BJ (cell line): ENCODE results near the gene GPANK1. TPM values are rescaled to one million over a fixed set of nuclear protein-coding genes. Genes with fewer than 3 reads are reported as not detected.
A peak's percentile ranks its signal among the peaks of the same experiment; 100 is the strongest.

ENCODE experiments used
- CTCF ChIA-PET: fragments of 350-600 bp; formaldehyde crosslinking; extraction: SDS; loops from one replicate; lab custom pipeline; 2021; ENCODE audit warnings: antibody characterized with exemption, inconsistent platforms; lab: Yijun Ruan, JAX
- POLR2A ChIA-PET: fragments of 300-600 bp; sonication (Branson Sonifier 250); formaldehyde crosslinking; extraction: SDS; loops from one replicate; lab custom pipeline; 2021; ENCODE audit warnings: antibody characterized with exemption; lab: Charles Lee
- DNase-seq: peaks from one replicate; pipeline ENCODE4 v3.0.0-alpha.2; 2011; ENCODE audit warnings: low read depth
- H3K27me3 ChIP-seq: 2 replicates; pipeline ENCODE4 v1.6.0; 2011; ENCODE audit warnings: low read length; ENCODE audit not compliant: control insufficient read depth, insufficient read depth
- H3K36me3 ChIP-seq: 2 replicates; pipeline ENCODE4 v1.5.1; 2011; ENCODE audit warnings: low read length; ENCODE audit not compliant: control insufficient read depth, insufficient read depth
- H3K4me3 ChIP-seq: 2 replicates; pipeline ENCODE4 v1.5.1; 2011; ENCODE audit warnings: low read depth, mild to moderate bottlenecking, control low read depth, low read length
- polyA plus RNA-seq: library from polyadenylated mRNA; depleted of rRNA; stranded (reverse); fragments of >200 nt; gene quantifications from 2 replicates; pipeline ENCODE4 v1.2.3, GENCODE V29; 2011
- TF ChIP-seq, protein P1 (sequence below): IDR thresholded peaks from 2 replicates; pipeline ENCODE4 v1.5.1; 2011; ENCODE audit warnings: low read depth, mild to moderate bottlenecking, control low read depth, inconsistent platforms, low read length, moderate library complexity; ENCODE audit not compliant: insufficient read depth

The GPANK1 gene
- polyA plus RNA-seq, 1 experiment = 15.0 TPM

DNA sequence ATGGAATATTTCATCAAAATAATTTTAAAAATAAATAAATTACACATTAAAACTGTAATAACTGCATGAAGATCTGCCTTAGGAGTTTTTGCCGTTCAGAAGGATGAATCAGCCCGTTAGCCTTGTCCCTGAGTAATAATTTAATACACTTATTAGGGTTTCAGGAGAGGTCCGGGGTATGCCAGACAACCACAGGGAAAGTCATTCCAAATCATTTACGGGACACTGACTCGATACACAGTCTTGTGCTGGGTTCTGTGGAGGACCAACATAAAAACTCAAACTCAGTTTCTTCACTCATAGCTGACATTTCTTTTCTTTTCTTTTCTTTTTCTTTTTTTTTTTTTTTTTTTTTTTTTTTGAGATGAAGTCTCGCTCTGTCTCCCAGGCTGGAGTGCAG, 41.1 kb upstream of the GPANK1 start:
- no peak for DNase-seq
- TF ChIP-seq, protein P1, sequence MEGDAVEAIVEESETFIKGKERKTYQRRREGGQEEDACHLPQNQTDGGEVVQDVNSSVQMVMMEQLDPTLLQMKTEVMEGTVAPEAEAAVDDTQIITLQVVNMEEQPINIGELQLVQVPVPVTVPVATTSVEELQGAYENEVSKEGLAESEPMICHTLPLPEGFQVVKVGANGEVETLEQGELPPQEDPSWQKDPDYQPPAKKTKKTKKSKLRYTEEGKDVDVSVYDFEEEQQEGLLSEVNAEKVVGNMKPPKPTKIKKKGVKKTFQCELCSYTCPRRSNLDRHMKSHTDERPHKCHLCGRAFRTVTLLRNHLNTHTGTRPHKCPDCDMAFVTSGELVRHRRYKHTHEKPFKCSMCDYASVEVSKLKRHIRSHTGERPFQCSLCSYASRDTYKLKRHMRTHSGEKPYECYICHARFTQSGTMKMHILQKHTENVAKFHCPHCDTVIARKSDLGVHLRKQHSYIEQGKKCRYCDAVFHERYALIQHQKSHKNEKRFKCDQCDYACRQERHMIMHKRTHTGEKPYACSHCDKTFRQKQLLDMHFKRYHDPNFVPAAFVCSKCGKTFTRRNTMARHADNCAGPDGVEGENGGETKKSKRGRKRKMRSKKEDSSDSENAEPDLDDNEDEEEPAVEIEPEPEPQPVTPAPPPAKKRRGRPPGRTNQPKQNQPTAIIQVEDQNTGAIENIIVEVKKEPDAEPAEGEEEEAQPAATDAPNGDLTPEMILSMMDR = no peak
- CTCF ChIA-PET = interaction anchor here (1.2 kb wide), 1 partner anchor 67 kb away, joined by 3 read pairs; no protein-coding TSS in a partner anchor
- Histone ChIP-seq H3K4me3 (no peak overlapping the region), H3K36me3 (no peaks in the 10 kb centered on the region), H3K27me3 (no peaks in the 10 kb centered on the region)
- POLR2A ChIA-PET = no interaction called here

DNA sequence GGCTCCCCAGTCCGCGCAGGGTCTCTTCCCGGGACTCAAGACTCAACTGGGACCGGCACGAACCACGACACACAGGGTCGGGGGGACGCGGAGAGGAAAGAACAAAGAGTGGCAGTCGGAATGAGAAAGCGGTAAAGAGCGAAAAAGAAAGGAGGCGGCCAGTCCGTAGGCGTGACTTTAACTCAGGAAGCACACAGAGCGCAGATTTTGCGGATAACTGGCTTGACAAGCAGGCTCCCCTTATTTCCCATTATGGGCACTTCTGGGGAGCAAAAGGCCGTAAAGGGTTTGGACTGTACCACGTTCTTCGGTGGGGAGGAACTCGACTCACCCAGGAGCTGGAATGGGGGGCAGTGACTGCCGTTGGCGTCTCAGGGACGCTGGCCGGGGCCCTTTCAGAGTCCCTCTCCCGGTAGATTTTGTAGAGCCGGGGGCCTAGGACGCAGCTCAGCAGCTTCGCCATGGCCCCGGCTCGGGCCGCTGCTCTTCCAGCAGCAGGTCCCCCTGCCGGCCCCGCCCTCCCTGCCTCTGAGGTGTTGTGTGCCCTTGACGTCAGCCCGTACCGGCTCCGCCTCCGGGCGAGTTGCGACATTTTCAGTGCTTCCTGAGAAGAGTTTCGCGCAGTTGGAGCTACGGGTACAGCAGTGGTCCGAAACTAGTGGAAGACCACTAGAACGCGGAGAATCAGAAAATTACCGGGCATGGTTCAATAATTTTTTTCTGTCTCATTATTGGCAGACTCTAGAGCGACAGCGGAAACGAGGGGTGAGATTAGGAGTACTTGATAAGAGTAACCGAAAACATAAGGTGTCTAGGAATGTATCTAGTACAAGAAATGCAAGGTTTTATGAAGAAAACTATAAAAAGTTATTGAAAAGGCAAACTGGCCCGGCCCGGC, 38.3 kb upstream of the GPANK1 start, which contains the start of gene ABHD16A:
TSS of gene ABHD16A (minus strand) at position 506 of the 898 bp plus-strand sequence. CDS start at position 463, 43 bp downstream.
- peak; percentile 93 for DNase-seq
- TF ChIP-seq, protein P1 = peak; percentile 6; the same call in 1 of the 2 replicates
- Histone ChIP-seq H3K36me3 (peaks cover 1% of the 10 kb centered on the region; the same call in 1 of the 2 replicates), H3K4me3 (peak within 1 kb of the TSS; percentile 62), H3K27me3 (no peaks in the 10 kb centered on the region)
- ChIA-PET POLR2A (interaction anchor here (0.7 kb wide), 1 partner anchor 62 kb away, joined by 4 read pairs; no protein-coding TSS in a partner anchor), CTCF (interaction anchor here (0.5 to 1.9 kb wide), 6 partner anchors 8 to 186 kb away, joined by 3 to 4 read pairs (median 3); partner anchors contain the start of gene LY6G5C)

DNA sequence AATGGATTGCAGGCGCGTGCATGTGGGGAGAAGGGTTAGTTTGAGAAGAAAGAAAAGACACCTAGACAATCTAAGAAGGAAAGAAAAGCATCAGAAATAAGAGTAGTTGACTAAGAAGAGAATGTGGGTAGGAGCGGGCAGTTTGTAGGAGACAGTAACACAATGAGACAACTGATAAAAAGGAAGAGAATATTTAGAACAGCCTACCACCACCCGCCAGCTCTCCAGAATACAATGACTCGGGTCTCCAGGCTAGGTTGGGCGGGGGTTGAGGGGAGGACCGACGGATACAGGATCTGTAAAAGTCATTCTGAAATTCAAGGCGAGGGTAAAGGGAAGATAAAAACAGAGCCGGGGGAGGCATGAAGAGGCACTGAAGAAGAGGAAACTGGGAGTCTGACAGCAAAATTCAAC, 37.6 kb upstream of the GPANK1 start:
- Histone ChIP-seq H3K27me3 (no peaks in the 10 kb centered on the region), H3K36me3 (peaks cover 1% of the 10 kb centered on the region; the same call in 1 of the 2 replicates), H3K4me3 (peak overlapping the region; percentile 62)
- TF ChIP-seq, protein P1 = no peak
- DNase-seq = no peak
- ChIA-PET CTCF (interaction anchor here (1.1 to 1.9 kb wide), 2 partner anchors 13 to 187 kb away, joined by 3 to 4 read pairs; no protein-coding TSS in a partner anchor), POLR2A (interaction anchor here (0.7 kb wide), 1 partner anchor 62 kb away, joined by 4 read pairs; no protein-coding TSS in a partner anchor)

DNA sequence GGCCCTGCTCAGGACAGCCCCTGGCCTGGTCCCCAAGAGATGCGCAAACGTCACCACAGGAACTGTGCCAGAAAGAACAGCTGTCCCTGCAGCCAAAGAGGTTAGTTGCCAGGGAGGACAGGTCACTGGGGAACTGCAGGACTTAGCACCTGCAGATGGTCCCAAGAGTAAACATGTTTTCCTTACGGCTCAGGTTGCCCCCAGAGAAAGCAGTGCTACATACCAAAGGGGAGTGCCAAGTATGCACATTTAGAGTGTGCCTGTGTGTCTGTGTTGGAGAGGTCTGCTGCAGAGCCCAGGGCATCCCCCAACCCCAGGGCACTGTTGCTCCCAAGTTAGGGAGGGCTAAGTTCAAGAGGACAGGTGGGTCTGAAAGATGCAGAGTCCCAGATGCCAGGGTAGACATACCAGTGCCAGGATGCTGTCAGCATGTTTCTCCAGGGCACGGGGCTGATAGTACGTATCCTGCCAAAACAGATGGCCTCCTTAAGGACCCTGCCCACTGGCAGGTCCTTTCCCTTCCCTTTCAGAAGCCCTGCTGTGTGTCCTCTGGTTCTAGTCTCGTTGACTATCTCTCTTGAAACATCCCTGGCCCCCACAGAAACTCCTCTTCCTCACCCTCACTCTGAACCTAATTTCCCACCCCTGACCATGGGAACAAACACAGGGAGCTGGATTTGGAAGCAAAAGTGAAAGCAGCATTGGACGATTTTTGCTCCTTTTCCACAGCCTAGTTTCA, 37.0 kb upstream of the GPANK1 start:
- DNase-seq = no peak
- POLR2A ChIA-PET = interaction anchor here (0.7 kb wide), 1 partner anchor 61 kb away, joined by 4 read pairs; no protein-coding TSS in a partner anchor
- CTCF ChIA-PET = interaction anchor here (1.1 to 1.9 kb wide), 2 partner anchors 12 to 188 kb away, joined by 3 to 4 read pairs; no protein-coding TSS in a partner anchor
- Histone ChIP-seq H3K27me3 (no peaks in the 10 kb centered on the region), H3K36me3 (peaks cover 1% of the 10 kb centered on the region; the same call in 1 of the 2 replicates), H3K4me3 (peak overlapping the region; percentile 62)
- TF ChIP-seq, protein P1 = no peak
